ENCODE measurements around the gene EFTUD2. TPM values are rescaled to one million over a fixed set of nuclear protein-coding genes. Genes with fewer than 3 reads are reported as not detected.

The EFTUD2 gene
- total and polyA plus RNA-seq, 2 donors from 2014 or later, result 37.9 to 98.4 TPM

- no peak for FAIRE-seq
- peaks cover 7 to 32% (median 19%) of the 10 kb centered on the region in 3 donors for H3K36me3 ChIP-seq (ENCODE audit: control insufficient read depth in 2 of 3, insufficient read depth in 3 of 3, low read length in 3 of 3)
- H3K4me1 ChIP-seq (ENCODE audit: control insufficient read depth in 2 of 3, insufficient read depth in 2 of 3, low read depth in 1 of 3, low read length in 3 of 3), result peaks cover 0 to 4% (median 0%) of the 10 kb centered on the region in 3 donors
These were observed 11.0 kb downstream of the EFTUD2 start for GRCh38 chr17:44887971-44888954.

GRCh38 chr17:44887016-44887415, 12.2 kb downstream of the EFTUD2 start:
- H3K36me3 ChIP-seq (ENCODE audit: control insufficient read depth in 2 of 3, insufficient read depth in 3 of 3, low read length in 3 of 3), result peaks cover 8 to 35% (median 29%) of the 10 kb centered on the region in 3 donors
- no peaks in the 10 kb centered on the region for H3K27me3 ChIP-seq (ENCODE audit: control insufficient read depth, insufficient read depth, low read length)
- H3K9me3 ChIP-seq (ENCODE audit: control insufficient read depth in 2 of 3, insufficient read depth in 1 of 3, low read length in 3 of 3), result no peaks in the 10 kb centered on the region
- H3K27ac ChIP-seq (ENCODE audit: low read depth in 2 of 2, low read length in 2 of 2), result no peak overlapping the region
- TF ChIP-seq, protein P1, sequence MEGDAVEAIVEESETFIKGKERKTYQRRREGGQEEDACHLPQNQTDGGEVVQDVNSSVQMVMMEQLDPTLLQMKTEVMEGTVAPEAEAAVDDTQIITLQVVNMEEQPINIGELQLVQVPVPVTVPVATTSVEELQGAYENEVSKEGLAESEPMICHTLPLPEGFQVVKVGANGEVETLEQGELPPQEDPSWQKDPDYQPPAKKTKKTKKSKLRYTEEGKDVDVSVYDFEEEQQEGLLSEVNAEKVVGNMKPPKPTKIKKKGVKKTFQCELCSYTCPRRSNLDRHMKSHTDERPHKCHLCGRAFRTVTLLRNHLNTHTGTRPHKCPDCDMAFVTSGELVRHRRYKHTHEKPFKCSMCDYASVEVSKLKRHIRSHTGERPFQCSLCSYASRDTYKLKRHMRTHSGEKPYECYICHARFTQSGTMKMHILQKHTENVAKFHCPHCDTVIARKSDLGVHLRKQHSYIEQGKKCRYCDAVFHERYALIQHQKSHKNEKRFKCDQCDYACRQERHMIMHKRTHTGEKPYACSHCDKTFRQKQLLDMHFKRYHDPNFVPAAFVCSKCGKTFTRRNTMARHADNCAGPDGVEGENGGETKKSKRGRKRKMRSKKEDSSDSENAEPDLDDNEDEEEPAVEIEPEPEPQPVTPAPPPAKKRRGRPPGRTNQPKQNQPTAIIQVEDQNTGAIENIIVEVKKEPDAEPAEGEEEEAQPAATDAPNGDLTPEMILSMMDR (IDR thresholded peaks at IDR 0.05; ENCODE audit: borderline replicate concordance, extremely low read depth, insufficient read depth), result no peak
- intact Hi-C loops (cut with DNase I), result no loop called here
- no peak for DNase-seq
- H3K4me3 ChIP-seq (ENCODE audit: low read length in 3 of 3), result no peak overlapping the region
- FAIRE-seq, result no peak
- peaks cover 0 to 4% (median 0%) of the 10 kb centered on the region in 3 donors for H3K4me1 ChIP-seq (ENCODE audit: control insufficient read depth in 2 of 3, insufficient read depth in 2 of 3, low read depth in 1 of 3, low read length in 3 of 3)
- no peak overlapping the region for H3K9ac ChIP-seq (ENCODE audit: low read length in 3 of 3)

More at GRCh38 chr17:44887971-44888954, 11.0 kb downstream of the EFTUD2 start:
- H3K27ac ChIP-seq (ENCODE audit: low read depth in 2 of 2, low read length in 2 of 2), result no peak overlapping the region
- no peak overlapping the region for H3K9ac ChIP-seq (ENCODE audit: low read length in 3 of 3)
- no peaks in the 10 kb centered on the region for H3K27me3 ChIP-seq (ENCODE audit: control insufficient read depth, insufficient read depth, low read length)
- intact Hi-C loops (cut with DNase I), result no loop called here
- TF ChIP-seq, protein P1 (IDR thresholded peaks at IDR 0.05; ENCODE audit: borderline replicate concordance, extremely low read depth, insufficient read depth), result no peak
- no peak for DNase-seq
- no peaks in the 10 kb centered on the region for H3K9me3 ChIP-seq (ENCODE audit: control insufficient read depth in 2 of 3, insufficient read depth in 1 of 3, low read length in 3 of 3)
- no peak overlapping the region for H3K4me3 ChIP-seq (ENCODE audit: low read length in 3 of 3)

DNA sequence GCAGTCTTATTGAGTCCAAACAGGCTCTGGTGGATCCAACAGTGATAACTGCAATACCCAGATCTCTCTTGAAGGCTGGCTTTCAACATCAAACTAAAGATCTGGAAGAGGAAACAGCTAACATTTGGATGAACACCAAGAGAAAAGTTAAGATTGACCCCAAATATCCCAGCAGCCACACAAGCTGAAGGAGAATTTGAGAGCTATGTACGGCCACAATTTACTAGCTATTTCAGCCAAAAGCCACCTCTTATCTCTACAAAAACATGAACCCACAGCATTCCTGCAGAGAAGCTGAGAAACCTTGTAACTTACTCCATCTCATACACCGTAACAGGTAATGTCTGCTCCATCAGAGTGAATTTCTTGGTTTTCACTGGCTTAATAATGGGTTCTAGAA, 14.3 kb downstream of the EFTUD2 start:
- DNase-seq (no peak), FAIRE-seq (no peak)
- H3K9ac ChIP-seq (ENCODE audit: low read length in 3 of 3), result no peak overlapping the region
- TF ChIP-seq, protein P1 (IDR thresholded peaks at IDR 0.05; ENCODE audit: borderline replicate concordance, extremely low read depth, insufficient read depth), result no peak
- intact Hi-C loops (cut with DNase I), result no loop called here
- no peaks in the 10 kb centered on the region for H3K27me3 ChIP-seq (ENCODE audit: control insufficient read depth, insufficient read depth, low read length)
- H3K4me3 ChIP-seq (ENCODE audit: low read length in 3 of 3), result no peak overlapping the region
- H3K36me3 ChIP-seq (ENCODE audit: control insufficient read depth in 2 of 3, insufficient read depth in 3 of 3, low read length in 3 of 3), result peaks cover 10 to 40% (median 36%) of the 10 kb centered on the region in 3 donors
- H3K4me1 ChIP-seq (ENCODE audit: control insufficient read depth in 2 of 3, insufficient read depth in 2 of 3, low read depth in 1 of 3, low read length in 3 of 3), result peaks cover 0 to 4% (median 0%) of the 10 kb centered on the region in 3 donors
- no peak overlapping the region for H3K27ac ChIP-seq (ENCODE audit: low read depth in 2 of 2, low read length in 2 of 2)
- H3K9me3 ChIP-seq (ENCODE audit: control insufficient read depth in 2 of 3, insufficient read depth in 1 of 3, low read length in 3 of 3), result no peaks in the 10 kb centered on the region

Data from kidney (tissue), 14 donors.